ENCODE measurements around the gene MUC22.
"Not testable (repeated sequence)": the region's sequence is repeated elsewhere in the genome, so short reads cannot be mapped to it uniquely, and the experiment has no call there.

Gene MUC22

GRCh38 chr6:30998785-30999184 lies 11.5 kb upstream of the MUC22 start:
- no peak for DNase-seq

- DNase-seq: not testable (repeated sequence)
Observed at GRCh38 chr6:31000067-31000860, 10.0 kb upstream of the MUC22 start.

GRCh38 chr6:31001281-31001888 lies 8.9 kb upstream of the MUC22 start:
- no peak for DNase-seq

- no peak for DNase-seq
Observed at GRCh38 chr6:31002471-31002870, 7.8 kb upstream of the MUC22 start.

- DNase-seq: no peak
Observed at GRCh38 chr6:31004794-31005193, 5.5 kb upstream of the MUC22 start.

GRCh38 chr6:31005249-31006020 lies 4.8 kb upstream of the MUC22 start:
- no peak for DNase-seq

GRCh38 chr6:31007694-31008093 lies 2.6 kb upstream of the MUC22 start:
- DNase-seq: no peak

- no peak for DNase-seq
Observed at GRCh38 chr6:31008165-31008564, 2.1 kb upstream of the MUC22 start.

GRCh38 chr6:31009731-31010130 lies 543 bp upstream of the MUC22 start:
- no peak for DNase-seq

- DNase-seq: no peak
Observed at GRCh38 chr6:31011153-31011552, 879 bp downstream of the MUC22 start.

GRCh38 chr6:31016659-31017299 lies 6.5 kb downstream of the MUC22 start:
- DNase-seq: no peak

GRCh38 chr6:31017436-31017835 lies 7.2 kb downstream of the MUC22 start:
- not testable (repeated sequence) for DNase-seq

- no peak for DNase-seq
Observed at GRCh38 chr6:31020057-31020456, 9.8 kb downstream of the MUC22 start.

- not testable (repeated sequence) for DNase-seq
Observed at GRCh38 chr6:31020631-31021255, 10.5 kb downstream of the MUC22 start.

GRCh38 chr6:31021705-31022531 lies 11.6 kb downstream of the MUC22 start:
- DNase-seq: not testable (repeated sequence)

GRCh38 chr6:31025595-31025994 lies 15.3 kb downstream of the MUC22 start:
- no peak for DNase-seq

GRCh38 chr6:31031095-31031494 lies 20.8 kb downstream of the MUC22 start:
- no peak for DNase-seq

- DNase-seq: no peak
Observed at GRCh38 chr6:31033075-31033474, 22.8 kb downstream of the MUC22 start.

- no peak for DNase-seq
Observed at GRCh38 chr6:31035862-31036497, 25.7 kb downstream of the MUC22 start.

- no peak for DNase-seq
Observed at GRCh38 chr6:31037169-31037568, 26.9 kb downstream of the MUC22 start.

GRCh38 chr6:31037682-31038081 lies 27.4 kb downstream of the MUC22 start:
- DNase-seq: no peak
